PC-3 (cell line): ENCODE data around the gene CNTN2. TPM values are rescaled to one million over a fixed set of nuclear protein-coding genes. Genes with fewer than 3 reads are reported as not detected.

Experiments
- ATAC-seq: fragments of 200-7000 bp; cut with Tn5 transposase; 2 replicates; pipeline ENCODE4 v1.9.1; 2020; ENCODE audit warnings: mild to moderate bottlenecking, moderate library complexity
- BruUV-seq: library from RNA; stranded (reverse); fragments of 400-500 nt; replicated peaks from 2 replicates; lab custom pipeline; 2021; lab: Mats Ljungman, UMichigan
- CTCF ChIA-PET: fragments of 300-600 bp; sonication (Branson Sonifier 250); formaldehyde crosslinking; loops from one replicate; lab custom pipeline; 2022; ENCODE audit warnings: antibody characterized with exemption; lab: Charles Lee
- POLR2A ChIA-PET: fragments of 300-600 bp; sonication (Branson Sonifier 250); formaldehyde crosslinking; loops from one replicate; lab custom pipeline; 2022; ENCODE audit warnings: antibody characterized with exemption; ENCODE audit not compliant: unreplicated experiment; lab: Charles Lee
- DNase-seq: peaks from one replicate; pipeline ENCODE4 v3.0.0-alpha.2; 2015
- H2AFZ ChIP-seq: fragments of 300-600 bp; sonication (generic); 2 replicates; pipeline ENCODE4 v1.6.0; 2016; ENCODE audit warnings: antibody characterized with exemption, low read length
- H3F3A ChIP-seq: fragments of 300-600 bp; sonication (generic); one replicate; pipeline ENCODE4 v1.6.0; 2017; ENCODE audit warnings: antibody characterized with exemption, low read length, control low read depth, mild to moderate bottlenecking; ENCODE audit not compliant: unreplicated experiment
- H3K27ac ChIP-seq: fragments of 300-600 bp; sonication (generic); 2 replicates; pipeline ENCODE4 v1.5.1; 2016; ENCODE audit warnings: mild to moderate bottlenecking, low read length
- H3K27me3 ChIP-seq: fragments of 300-600 bp; sonication (generic); 2 replicates; pipeline ENCODE4 v1.6.1; 2016; ENCODE audit warnings: low read length, mixed read lengths
- H3K36me3 ChIP-seq: fragments of 300-600 bp; sonication (generic); 2 replicates; pipeline ENCODE4 v1.6.1; 2016; ENCODE audit warnings: low read depth, mixed run types, low read length, mixed read lengths
- H3K4me1 ChIP-seq: fragments of 300-600 bp; sonication (generic); 2 replicates; pipeline ENCODE4 v1.5.1; 2016; ENCODE audit warnings: low read length; ENCODE audit not compliant: insufficient read depth
- H3K4me2 ChIP-seq: fragments of 300-600 bp; sonication (generic); 2 replicates; pipeline ENCODE4 v1.6.0; 2016; ENCODE audit warnings: low read length
- H3K4me3 ChIP-seq: fragments of 300-600 bp; sonication (generic); 2 replicates; pipeline ENCODE4 v1.5.1; 2016; ENCODE audit warnings: mild to moderate bottlenecking, low read length, mixed read lengths
- H3K79me2 ChIP-seq: fragments of 300-600 bp; sonication (generic); 2 replicates; pipeline ENCODE4 v1.6.1; 2017; ENCODE audit warnings: low read length, mixed read lengths
- H3K9ac ChIP-seq: fragments of 300-600 bp; sonication (generic); 2 replicates; pipeline ENCODE4 v1.6.0; 2016; ENCODE audit warnings: mild to moderate bottlenecking, low read length
- H3K9me2 ChIP-seq: fragments of 300-600 bp; sonication (generic); replicated peaks from 2 replicates; pipeline ENCODE4 v1.6.1; 2016; ENCODE audit warnings: mixed run types, low read length, mixed read lengths
- H3K9me3 ChIP-seq: fragments of 300-600 bp; sonication (generic); 2 replicates; pipeline ENCODE4 v1.6.1; 2016; ENCODE audit warnings: low read length, mixed read lengths
- H4K20me1 ChIP-seq: fragments of 300-600 bp; sonication (generic); 2 replicates; pipeline ENCODE4 v1.6.1; 2016; ENCODE audit warnings: low read length, mixed read lengths
- CTCF ChIP-seq: fragments of 300-600 bp; sonication (generic); conservative IDR thresholded peaks from 2 replicates; pipeline ENCODE4 v1.5.1; 2017; ENCODE audit warnings: antibody characterized with exemption, low read depth, mild to moderate bottlenecking, low read length
- EZH2 ChIP-seq: fragments of 300-600 bp; sonication (generic); IDR thresholded peaks from one replicate; pipeline ENCODE4 v1.6.1; 2017; ENCODE audit warnings: antibody characterized with exemption, mild to moderate bottlenecking, low read length; ENCODE audit not compliant: unreplicated experiment
- EZH2phosphoT487 ChIP-seq: fragments of 300-600 bp; sonication (generic); IDR thresholded peaks from 2 replicates; pipeline ENCODE4 v1.6.1; 2018; ENCODE audit warnings: mild to moderate bottlenecking, antibody characterized with exemption, low read length, borderline replicate concordance
- intact Hi-C: fragments of 100-400 bp; cut with micrococcal nuclease; formaldehyde crosslinking; loops from 2 replicates; pipeline ENCODE4 v1.9.0; 2023
- total RNA-seq: library from RNA; depleted of rRNA; stranded (reverse); fragments of >200 nt; gene quantifications from 2 replicates; pipeline ENCODE4 v1.2.3, GENCODE V29; 2014

Gene CNTN2
- total RNA-seq, 1 experiment from 2014 or later: 0.07 TPM

DNA sequence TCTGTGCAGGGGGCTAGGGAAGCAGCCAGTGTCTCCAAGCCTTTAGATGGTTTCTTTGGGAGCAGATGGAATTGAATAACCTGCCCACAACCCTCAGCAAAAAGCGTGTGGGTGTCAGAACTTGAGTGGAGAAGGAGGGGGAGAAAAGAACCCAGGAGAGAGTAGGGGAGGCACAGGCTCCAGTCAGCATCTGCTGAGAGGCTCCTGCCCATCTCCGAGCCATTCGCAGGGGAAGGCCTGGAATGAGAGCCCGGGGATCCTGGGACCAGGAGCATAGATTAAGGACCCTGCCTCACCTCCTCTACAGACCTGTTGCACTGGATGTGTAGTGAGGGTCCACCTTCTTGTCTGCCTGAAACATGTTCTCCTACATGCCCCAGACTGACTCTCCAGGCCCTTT, 25.0 kb downstream of the CNTN2 start:
- no TSS peak for BruUV-seq
- Histone ChIP-seq H3K27me3 (no peaks in the 10 kb centered on the region), H3K9me2 (no peaks in the 10 kb centered on the region), H3K4me1 (peaks cover 1% of the 10 kb centered on the region; the same call in 1 of the 2 replicates), H2AFZ (no peak overlapping the region), H3K4me3 (no peak overlapping the region), H3K9ac (no peak overlapping the region), H3K79me2 (no peaks in the 10 kb centered on the region), H3K4me2 (no peak overlapping the region), H3F3A (no peaks in the 10 kb centered on the region), H3K27ac (no peak overlapping the region), H3K9me3 (no peaks in the 10 kb centered on the region), H4K20me1 (no peaks in the 10 kb centered on the region), H3K36me3 (no peaks in the 10 kb centered on the region)
- POLR2A ChIA-PET: no interaction called here
- DNase-seq (no peak), ATAC-seq (no peak)
- CTCF ChIA-PET: no interaction called here
- intact Hi-C loops: no loop called here
- TF ChIP-seq CTCF: no peak
- no peak for TF ChIP-seq EZH2
- no peak for TF ChIP-seq EZH2phosphoT487

- no peak overlapping the region for H2AFZ ChIP-seq
- no peaks in the 10 kb centered on the region for H4K20me1 ChIP-seq
- H3K4me1 ChIP-seq: peaks cover 7% of the 10 kb centered on the region; the same call in 1 of the 2 replicates
- H3K27ac ChIP-seq: no peak overlapping the region
- H3K4me3 ChIP-seq: no peak overlapping the region
- H3K36me3 ChIP-seq: no peaks in the 10 kb centered on the region
- H3K27me3 ChIP-seq: no peaks in the 10 kb centered on the region
- BruUV-seq: no TSS peak
- no peaks in the 10 kb centered on the region for H3K9me3 ChIP-seq
- H3K79me2 ChIP-seq: no peaks in the 10 kb centered on the region
- intact Hi-C loops: no loop called here
- H3F3A ChIP-seq: no peaks in the 10 kb centered on the region
- CTCF ChIA-PET: no interaction called here
- H3K4me2 ChIP-seq: no peak overlapping the region
- no peaks in the 10 kb centered on the region for H3K9me2 ChIP-seq
- H3K9ac ChIP-seq: no peak overlapping the region
- DNase-seq (no peak), ATAC-seq (no peak)
- POLR2A ChIA-PET: no interaction called here
- TF ChIP-seq EZH2phosphoT487: no peak
- TF ChIP-seq CTCF: no peak
- TF ChIP-seq EZH2: no peak
These were observed 25.5 kb downstream of the CNTN2 start for GRCh38 chr1:205068457-205069040.

DNA sequence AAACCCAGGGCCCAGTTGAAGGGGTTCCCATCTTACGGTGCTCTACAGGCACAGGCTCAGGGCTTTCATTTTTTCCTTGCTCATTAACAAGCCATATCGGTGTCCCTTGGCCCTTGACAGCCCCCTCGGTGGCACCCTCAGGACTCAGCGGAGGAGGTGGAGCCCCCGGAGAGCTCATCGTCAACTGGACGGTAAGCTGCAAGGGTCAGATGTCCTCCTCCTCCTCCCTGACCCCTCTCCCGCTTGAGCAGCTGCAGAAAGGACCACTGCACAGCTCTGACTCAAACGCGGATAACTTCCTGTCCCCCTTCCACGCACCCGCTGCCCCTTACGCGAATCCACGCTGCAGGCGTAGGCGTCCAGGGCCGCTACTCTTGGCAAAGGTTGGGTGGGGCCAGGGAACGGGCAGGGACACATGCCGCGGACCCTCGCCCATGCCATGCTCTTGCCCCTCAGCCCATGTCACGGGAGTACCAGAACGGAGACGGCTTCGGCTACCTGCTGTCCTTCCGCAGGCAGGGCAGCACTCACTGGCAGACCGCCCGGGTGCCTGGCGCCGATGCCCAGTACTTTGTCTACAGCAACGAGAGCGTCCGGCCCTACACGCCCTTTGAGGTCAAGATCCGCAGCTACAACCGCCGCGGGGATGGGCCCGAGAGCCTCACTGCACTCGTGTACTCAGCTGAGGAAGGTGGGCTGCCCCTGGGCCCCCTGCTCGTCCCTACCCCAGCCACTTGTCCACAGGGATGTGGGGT, 26.5 kb downstream of the CNTN2 start:
- CTCF ChIA-PET: interaction anchor here (0.6 to 0.8 kb wide), 2 partner anchors 8 to 113 kb away, joined by 3 to 4 read pairs; no protein-coding TSS in a partner anchor
- Histone ChIP-seq H3F3A (no peaks in the 10 kb centered on the region), H3K4me1 (peaks cover 10% of the 10 kb centered on the region; the same call in 1 of the 2 replicates), H3K27me3 (no peaks in the 10 kb centered on the region), H3K4me3 (no peak overlapping the region), H3K9me3 (no peaks in the 10 kb centered on the region), H2AFZ (no peak overlapping the region), H3K36me3 (no peaks in the 10 kb centered on the region), H3K9ac (no peak overlapping the region), H3K79me2 (no peaks in the 10 kb centered on the region), H4K20me1 (no peaks in the 10 kb centered on the region), H3K27ac (no peak overlapping the region), H3K9me2 (no peaks in the 10 kb centered on the region), H3K4me2 (peak overlapping the region; percentile 46)
- DNase-seq (no peak), ATAC-seq (peak; percentile 47)
- BruUV-seq: no TSS peak
- intact Hi-C loops: no loop called here
- no peak for TF ChIP-seq EZH2
- TF ChIP-seq CTCF: no peak
- TF ChIP-seq EZH2phosphoT487: no peak
- POLR2A ChIA-PET: no interaction called here
